ENCODE measurements around the gene PLA2G2D.

- TF ChIP-seq CREB1 (IDR thresholded peaks at IDR 0.05) (no peak), POLR2AphosphoS5 (IDR thresholded peaks at IDR 0.05; ENCODE audit: low read depth, low read length) (no peak), MAFK (IDR thresholded peaks at IDR 0.05; ENCODE audit: low read depth, low read length) (no peak), CTCF (IDR thresholded peaks at IDR 0.05; ENCODE audit: control extremely low read depth in 1 of 3, insufficient read depth in 1 of 3, low read depth in 1 of 3, low read length in 3 of 3) (no peak), ATF3 (IDR thresholded peaks at IDR 0.05; ENCODE audit: insufficient read depth, low read depth, low read length) (no peak), YY1 (IDR thresholded peaks at IDR 0.05; ENCODE audit: low read depth, low read length) (no peak)
Observed at GRCh38 chr1:20125100-20125499, 5.8 kb upstream of the PLA2G2D start.
